Brain microvascular endothelial cell (primary cell): ENCODE data around the gene CD4.

Source experiments
- DNase-seq: peaks from one replicate; pipeline ENCODE4 v3.0.0-alpha.2; 2020
- H3K27ac ChIP-seq: fragments of 250-450 bp; sonication (Bioruptor Pico); 2 replicates; pipeline ENCODE4 v1.5.1; 2020; ENCODE audit warnings: mild to moderate bottlenecking, moderate library complexity
- H3K27me3 ChIP-seq: fragments of 250-450 bp; sonication (Bioruptor Pico); replicated peaks from 2 replicates; pipeline ENCODE4 v1.5.1; 2020; ENCODE audit warnings: mild to moderate bottlenecking
- H3K36me3 ChIP-seq: fragments of 250-450 bp; sonication (Bioruptor Pico); replicated peaks from 2 replicates; pipeline ENCODE4 v1.5.1; 2020; ENCODE audit warnings: mild to moderate bottlenecking
- H3K4me3 ChIP-seq: 2 replicates; pipeline ENCODE4 v1.5.1; 2011; ENCODE audit warnings: low read depth, mild to moderate bottlenecking, control low read depth, low read length, moderate library complexity
- in situ Hi-C: cut with HindIII; loops from 2 replicates; pipeline ENCODE4 v1.10.0; 2017; ENCODE audit warnings: low sequenced_read_pairs, low pct_ligation_motif_present
- TF ChIP-seq, protein P1 (sequence below): IDR thresholded peaks from 2 replicates; pipeline ENCODE4 v1.5.1; 2011; ENCODE audit warnings: low read depth, mild to moderate bottlenecking, moderate library complexity, low read length, control low read depth, inconsistent platforms; ENCODE audit errors: missing control alignments

The CD4 gene

DNA sequence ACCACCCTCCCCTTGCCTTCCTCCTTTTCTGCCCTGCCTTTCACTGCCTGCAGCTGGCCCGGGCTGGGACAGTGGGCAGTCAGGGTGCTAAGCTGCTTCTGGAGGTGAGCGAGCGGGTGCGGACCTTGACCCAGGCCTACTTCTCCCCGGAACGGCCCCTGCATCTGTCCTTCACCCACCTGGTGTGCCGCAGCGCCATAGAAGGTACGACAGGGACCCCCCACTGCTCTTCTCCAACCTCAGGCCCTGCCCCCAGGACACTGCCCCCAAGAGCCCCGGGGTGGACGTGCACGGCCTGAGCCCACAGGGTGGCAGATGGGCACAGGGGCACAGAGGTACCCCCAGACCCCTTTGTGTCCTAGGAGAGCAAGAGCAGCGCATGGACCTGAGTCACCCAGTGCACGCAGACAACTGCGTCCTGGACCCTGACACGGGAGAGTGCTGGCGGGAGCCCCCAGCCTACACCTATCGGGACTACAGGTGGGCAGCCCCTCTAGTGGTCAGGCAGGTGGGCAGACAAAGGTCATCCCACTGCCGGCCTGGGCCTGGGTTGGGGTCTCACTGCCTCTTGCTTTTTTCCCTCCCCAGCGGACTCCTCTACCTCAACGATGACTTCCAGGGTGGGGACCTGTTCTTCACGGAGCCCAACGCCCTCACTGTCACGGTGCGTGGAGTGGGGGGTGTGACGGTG is 48.2 kb downstream of the CD4 start:
- no peak overlapping the region for H3K27ac ChIP-seq
- in situ Hi-C loops: no loop called here
- peaks cover 65% of the 10 kb centered on the region for H3K36me3 ChIP-seq
- no peak overlapping the region for H3K4me3 ChIP-seq
- no peak for DNase-seq
- no peaks in the 10 kb centered on the region for H3K27me3 ChIP-seq
- TF ChIP-seq, protein P1, sequence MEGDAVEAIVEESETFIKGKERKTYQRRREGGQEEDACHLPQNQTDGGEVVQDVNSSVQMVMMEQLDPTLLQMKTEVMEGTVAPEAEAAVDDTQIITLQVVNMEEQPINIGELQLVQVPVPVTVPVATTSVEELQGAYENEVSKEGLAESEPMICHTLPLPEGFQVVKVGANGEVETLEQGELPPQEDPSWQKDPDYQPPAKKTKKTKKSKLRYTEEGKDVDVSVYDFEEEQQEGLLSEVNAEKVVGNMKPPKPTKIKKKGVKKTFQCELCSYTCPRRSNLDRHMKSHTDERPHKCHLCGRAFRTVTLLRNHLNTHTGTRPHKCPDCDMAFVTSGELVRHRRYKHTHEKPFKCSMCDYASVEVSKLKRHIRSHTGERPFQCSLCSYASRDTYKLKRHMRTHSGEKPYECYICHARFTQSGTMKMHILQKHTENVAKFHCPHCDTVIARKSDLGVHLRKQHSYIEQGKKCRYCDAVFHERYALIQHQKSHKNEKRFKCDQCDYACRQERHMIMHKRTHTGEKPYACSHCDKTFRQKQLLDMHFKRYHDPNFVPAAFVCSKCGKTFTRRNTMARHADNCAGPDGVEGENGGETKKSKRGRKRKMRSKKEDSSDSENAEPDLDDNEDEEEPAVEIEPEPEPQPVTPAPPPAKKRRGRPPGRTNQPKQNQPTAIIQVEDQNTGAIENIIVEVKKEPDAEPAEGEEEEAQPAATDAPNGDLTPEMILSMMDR: no peak

DNA sequence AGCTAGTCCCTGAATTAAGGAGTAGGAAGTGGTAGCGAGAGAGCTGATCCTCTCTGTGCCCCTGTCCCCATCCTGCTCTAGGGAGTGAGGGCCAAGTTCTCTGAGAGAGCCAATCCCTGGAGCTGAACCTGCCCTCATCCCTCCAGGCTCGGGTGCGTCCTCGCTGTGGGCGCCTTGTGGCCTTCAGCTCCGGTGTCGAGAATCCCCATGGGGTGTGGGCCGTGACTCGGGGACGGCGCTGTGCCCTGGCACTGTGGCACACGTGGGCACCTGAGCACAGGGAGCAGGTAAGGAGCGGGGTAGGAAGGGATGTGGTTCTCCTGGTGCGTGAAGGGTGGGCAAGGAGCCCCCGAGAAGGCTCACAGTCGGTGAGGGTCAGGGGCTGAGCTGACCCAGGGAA is 49.5 kb downstream of the CD4 start:
- no peak overlapping the region for H3K4me3 ChIP-seq
- DNase-seq: no peak
- H3K27ac ChIP-seq: no peak overlapping the region
- in situ Hi-C loops: no loop called here
- no peaks in the 10 kb centered on the region for H3K27me3 ChIP-seq
- TF ChIP-seq, protein P1: no peak
- peaks cover 64% of the 10 kb centered on the region for H3K36me3 ChIP-seq

DNA sequence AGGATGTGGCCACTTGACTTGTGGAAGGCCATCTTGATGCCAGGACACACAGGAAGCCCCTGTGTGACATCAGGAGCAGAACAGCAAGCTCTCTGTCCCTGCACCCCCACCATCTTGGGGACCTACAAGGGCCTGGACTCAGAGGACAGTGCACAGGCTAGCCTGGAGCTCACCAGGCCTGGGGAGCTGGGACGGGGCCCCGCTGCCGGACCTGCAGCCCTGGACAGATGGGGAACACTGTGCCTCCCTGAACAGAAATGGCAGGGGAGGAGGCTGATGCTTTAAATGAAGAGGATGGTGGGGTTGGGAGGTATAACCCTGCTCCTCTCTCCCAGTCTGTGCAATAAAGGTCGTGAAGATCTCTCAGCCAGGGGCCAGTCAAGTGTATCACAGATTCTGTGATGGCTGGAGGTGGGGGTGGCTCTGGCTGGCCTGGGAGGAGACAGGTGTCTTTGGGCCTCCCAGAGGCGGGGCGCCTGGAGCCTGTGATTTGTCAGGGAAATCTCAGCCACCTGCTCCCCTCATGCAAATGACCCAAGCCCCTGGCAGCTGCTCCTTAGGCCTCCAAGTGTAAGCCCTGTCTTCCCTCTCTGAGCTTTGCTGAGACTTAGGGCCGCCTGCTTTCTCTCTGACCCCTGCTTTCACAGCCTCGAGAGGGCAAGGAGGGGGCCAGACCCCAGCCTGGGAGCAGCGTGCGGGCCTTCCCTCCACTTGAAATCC is 50.3 kb downstream of the CD4 start:
- peaks cover 62% of the 10 kb centered on the region for H3K36me3 ChIP-seq
- no peak for DNase-seq
- H3K27ac ChIP-seq: no peak overlapping the region
- in situ Hi-C loops: no loop called here
- no peaks in the 10 kb centered on the region for H3K27me3 ChIP-seq
- TF ChIP-seq, protein P1: no peak
- H3K4me3 ChIP-seq: no peak overlapping the region

DNA sequence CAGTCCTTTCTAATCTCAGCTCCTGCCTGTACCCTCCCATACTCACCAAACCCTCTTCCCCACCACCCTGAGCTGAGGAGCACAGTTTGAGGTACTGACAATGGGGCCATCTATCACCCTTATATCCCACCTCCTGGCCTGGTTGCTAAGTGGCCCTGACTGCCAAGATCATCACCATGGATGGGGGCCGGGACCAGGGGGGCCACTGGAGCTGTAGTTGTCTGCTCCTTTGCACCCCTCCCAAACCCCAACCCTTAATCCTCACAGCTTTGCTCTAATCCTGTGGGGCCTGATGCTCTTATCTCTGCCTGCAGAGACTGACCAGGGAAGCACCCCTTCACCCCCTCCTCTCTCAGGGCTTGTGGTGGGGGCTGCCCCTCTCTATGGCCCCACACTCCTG is 51.0 kb downstream of the CD4 start:
- peaks cover 69% of the 10 kb centered on the region for H3K36me3 ChIP-seq
- DNase-seq: no peak
- TF ChIP-seq, protein P1: no peak
- no peaks in the 10 kb centered on the region for H3K27me3 ChIP-seq
- H3K4me3 ChIP-seq: no peak overlapping the region
- no peak overlapping the region for H3K27ac ChIP-seq
- in situ Hi-C loops: no loop called here

DNA sequence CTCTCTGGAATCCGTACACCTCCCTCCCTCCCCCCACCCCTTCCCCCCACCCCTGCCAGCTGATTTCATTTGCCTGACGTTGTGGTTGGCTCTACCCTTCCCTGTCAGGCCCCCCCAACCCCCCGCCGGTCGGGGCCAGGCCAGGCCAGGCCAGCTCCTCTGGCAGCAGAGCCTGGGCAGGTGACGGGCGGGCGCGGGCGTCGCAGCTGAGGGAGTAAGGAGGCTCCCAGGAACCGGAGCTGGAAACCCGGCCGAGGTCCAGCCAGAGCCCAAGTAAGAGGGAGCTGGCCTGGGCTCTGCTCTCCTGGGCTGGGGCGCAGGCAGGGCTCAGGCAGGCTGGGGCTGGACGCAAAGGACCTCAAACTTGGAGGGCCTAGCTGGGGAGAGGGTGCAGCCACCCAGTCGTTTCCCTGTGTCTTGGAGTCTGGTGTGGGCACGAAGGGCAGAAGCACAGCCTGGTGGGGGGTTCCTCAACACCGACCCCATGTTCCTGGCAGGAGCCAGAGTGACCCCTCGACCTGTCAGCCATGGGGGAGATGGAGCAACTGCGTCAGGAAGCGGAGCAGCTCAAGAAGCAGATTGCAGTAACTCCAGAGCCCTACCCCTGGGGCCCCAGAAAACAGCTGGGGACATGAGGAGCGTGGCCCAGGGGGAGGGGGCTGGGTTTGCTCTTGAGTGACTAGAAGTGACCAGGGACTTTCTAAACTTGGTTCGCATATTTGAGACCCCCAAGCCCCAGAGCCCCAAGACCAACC is 51.6 kb downstream of the CD4 start, which contains the start of gene GNB3:
TSS of gene GNB3 (plus strand) at position 165 of the 755 bp plus-strand sequence. CDS start at position 528, 363 bp downstream.
- peaks cover 71% of the 10 kb centered on the region for H3K36me3 ChIP-seq
- TF ChIP-seq, protein P1: no peak
- no peak within 1 kb of the TSS for H3K4me3 ChIP-seq
- in situ Hi-C loops: no loop called here
- no peaks in the 10 kb centered on the region for H3K27me3 ChIP-seq
- DNase-seq: no peak
- H3K27ac ChIP-seq: no peak within 1 kb of the TSS
